ENCODE measurements around the gene PTPRG.

The PTPRG gene

GRCh38 chr3:62284442-62284841 lies 723.1 kb downstream of the PTPRG start:
- no peak for DNase-seq (ENCODE audit: low read depth)

GRCh38 chr3:62287392-62287927 lies 726.1 kb downstream of the PTPRG start:
- no peak for DNase-seq (ENCODE audit: low read depth)

GRCh38 chr3:62289922-62290321 lies 728.6 kb downstream of the PTPRG start:
- no peak for DNase-seq (ENCODE audit: low read depth)

GRCh38 chr3:62293051-62293780 lies 731.8 kb downstream of the PTPRG start:
- no peak for DNase-seq (ENCODE audit: low read depth)

GRCh38 chr3:62295571-62295970 lies 734.2 kb downstream of the PTPRG start:
- no peak for DNase-seq (ENCODE audit: low read depth)

GRCh38 chr3:62300617-62301016 lies 739.2 kb downstream of the PTPRG start:
- no peak for DNase-seq (ENCODE audit: low read depth)

GRCh38 chr3:62312201-62312600 lies 750.8 kb downstream of the PTPRG start:
- no peak for DNase-seq (ENCODE audit: low read depth)

GRCh38 chr3:62316525-62316924 lies 755.2 kb downstream of the PTPRG start:
- no peak for DNase-seq (ENCODE audit: low read depth)

GRCh38 chr3:62318365-62318751 lies 757.0 kb downstream of the PTPRG start:
- DNase-seq (ENCODE audit: low read depth) = no peak

GRCh38 chr3:62318752-62319569 lies 757.6 kb downstream of the PTPRG start:
- DNase-seq (ENCODE audit: low read depth) = peak; percentile 9

GRCh38 chr3:62319570-62320243 lies 758.3 kb downstream of the PTPRG start:
- DNase-seq (ENCODE audit: low read depth) = no peak

- no peak for DNase-seq (ENCODE audit: low read depth)
Observed at GRCh38 chr3:62323241-62323640, 761.9 kb downstream of the PTPRG start.

- no peak for DNase-seq (ENCODE audit: low read depth)
Observed at GRCh38 chr3:62325896-62326295, 764.5 kb downstream of the PTPRG start.

- no peak for DNase-seq (ENCODE audit: low read depth)
Observed at GRCh38 chr3:62329971-62330370, 768.6 kb downstream of the PTPRG start.

- no peak for DNase-seq (ENCODE audit: low read depth)
Observed at GRCh38 chr3:62332017-62332416, 770.6 kb downstream of the PTPRG start.

GRCh38 chr3:62332835-62333244 lies 771.5 kb downstream of the PTPRG start:
- DNase-seq (ENCODE audit: low read depth) = no peak

- no peak for DNase-seq (ENCODE audit: low read depth)
Observed at GRCh38 chr3:62335196-62335595, 773.8 kb downstream of the PTPRG start.

- no peak for DNase-seq (ENCODE audit: low read depth)
Observed at GRCh38 chr3:62343755-62344154, 782.4 kb downstream of the PTPRG start.
